HG02852 (cell line): ENCODE data around the gene NBPF3.
"Not testable (repeated sequence)": the region's sequence is repeated elsewhere in the genome, so short reads cannot be mapped to it uniquely, and the experiment has no call there.

Experiments
- ATAC-seq: cut with Tn5 transposase; IDR thresholded peaks from one replicate; pipeline ENCODE4 v1.9.1; 2021; ENCODE audit warnings: mild to moderate bottlenecking, moderate library complexity; ENCODE audit not compliant: unreplicated experiment

The NBPF3 gene, protein sequence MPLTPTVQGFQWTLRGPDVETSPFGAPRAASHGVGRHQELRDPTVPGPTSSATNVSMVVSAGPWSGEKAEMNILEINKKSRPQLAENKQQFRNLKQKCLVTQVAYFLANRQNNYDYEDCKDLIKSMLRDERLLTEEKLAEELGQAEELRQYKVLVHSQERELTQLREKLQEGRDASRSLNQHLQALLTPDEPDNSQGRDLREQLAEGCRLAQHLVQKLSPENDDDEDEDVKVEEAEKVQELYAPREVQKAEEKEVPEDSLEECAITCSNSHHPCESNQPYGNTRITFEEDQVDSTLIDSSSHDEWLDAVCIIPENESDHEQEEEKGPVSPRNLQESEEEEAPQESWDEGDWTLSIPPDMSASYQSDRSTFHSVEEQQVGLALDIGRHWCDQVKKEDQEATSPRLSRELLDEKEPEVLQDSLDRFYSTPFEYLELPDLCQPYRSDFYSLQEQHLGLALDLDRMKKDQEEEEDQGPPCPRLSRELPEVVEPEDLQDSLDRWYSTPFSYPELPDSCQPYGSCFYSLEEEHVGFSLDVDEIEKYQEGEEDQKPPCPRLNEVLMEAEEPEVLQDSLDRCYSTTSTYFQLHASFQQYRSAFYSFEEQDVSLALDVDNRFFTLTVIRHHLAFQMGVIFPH

GRCh38 chr1:21439721-21440629 lies at the start of gene NBPF3:
Gene NBPF3, plus strand, starts transcription at chr1:21440137. Its CDS starts 4,950 bp downstream, at chr1:21445087.
- ATAC-seq: no peak

- no peak for ATAC-seq
Observed at GRCh38 chr1:21391497-21391896, 48.4 kb upstream of the NBPF3 start.

DNA sequence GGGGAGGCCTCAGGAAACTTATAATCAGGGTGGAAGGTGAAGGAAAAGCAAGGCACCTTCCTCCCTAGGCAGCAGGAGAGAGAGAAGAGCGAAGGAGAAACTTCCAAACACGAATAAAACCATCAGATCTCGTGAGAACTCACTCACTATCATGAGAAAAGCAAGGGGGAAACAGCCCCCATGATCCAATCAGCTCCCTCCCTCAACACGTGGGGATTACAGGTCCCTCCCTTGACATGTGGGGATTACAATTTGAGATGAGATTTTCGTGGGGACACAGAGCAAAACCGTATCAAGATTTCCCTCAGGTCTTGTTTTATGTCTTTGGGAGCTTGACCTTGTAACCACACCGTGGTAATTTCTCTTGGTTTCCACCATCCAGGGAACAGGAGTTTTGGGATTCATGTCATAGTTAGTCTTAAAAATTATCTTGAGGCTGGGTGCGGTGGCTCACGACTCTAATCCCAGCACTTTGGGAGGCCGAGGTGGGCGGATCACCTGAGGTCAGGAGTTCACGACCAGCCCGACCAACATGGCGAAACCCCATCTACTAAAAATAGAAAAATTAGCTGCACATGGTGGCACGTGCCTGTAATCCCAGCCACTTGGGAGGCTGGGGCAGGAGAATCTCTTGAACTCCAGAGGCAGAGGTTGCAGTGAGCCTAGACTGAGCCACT lies 47.2 kb upstream of the NBPF3 start:
- ATAC-seq: no peak

GRCh38 chr1:21396516-21396915 lies 43.4 kb upstream of the NBPF3 start:
- no peak for ATAC-seq

GRCh38 chr1:21397813-21398188 lies 42.1 kb upstream of the NBPF3 start:
- no peak for ATAC-seq

DNA sequence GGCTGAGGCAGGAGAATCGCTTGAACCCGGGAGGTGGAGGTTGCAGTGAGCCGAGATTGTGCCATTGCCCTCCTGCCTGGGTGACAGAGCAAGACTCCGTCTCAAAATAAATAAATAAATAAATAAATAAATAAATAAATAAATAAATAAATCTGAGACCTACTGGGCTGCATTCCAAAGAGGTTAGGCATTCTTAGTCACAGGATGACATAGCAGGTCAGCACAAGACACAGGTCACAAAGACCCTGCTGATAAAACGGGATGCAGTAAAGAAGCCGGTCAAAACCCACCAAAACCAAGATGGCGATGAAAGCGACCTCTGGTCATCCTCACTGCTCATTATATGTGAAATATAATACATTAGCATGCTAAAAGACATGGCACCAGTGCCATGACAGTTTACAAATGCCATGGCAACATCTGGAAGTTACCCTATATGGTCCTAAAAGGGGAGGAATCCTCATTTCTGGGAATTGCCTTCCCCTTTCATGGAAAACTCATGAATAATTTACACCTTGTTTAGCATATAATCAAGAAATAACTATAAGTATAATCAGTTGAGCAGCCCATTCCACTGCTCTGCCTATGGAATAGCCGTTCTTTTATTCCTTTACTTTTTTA lies 38.1 kb upstream of the NBPF3 start:
- ATAC-seq: not testable (repeated sequence)

GRCh38 chr1:21406659-21407058 lies 33.3 kb upstream of the NBPF3 start:
- no peak for ATAC-seq

DNA sequence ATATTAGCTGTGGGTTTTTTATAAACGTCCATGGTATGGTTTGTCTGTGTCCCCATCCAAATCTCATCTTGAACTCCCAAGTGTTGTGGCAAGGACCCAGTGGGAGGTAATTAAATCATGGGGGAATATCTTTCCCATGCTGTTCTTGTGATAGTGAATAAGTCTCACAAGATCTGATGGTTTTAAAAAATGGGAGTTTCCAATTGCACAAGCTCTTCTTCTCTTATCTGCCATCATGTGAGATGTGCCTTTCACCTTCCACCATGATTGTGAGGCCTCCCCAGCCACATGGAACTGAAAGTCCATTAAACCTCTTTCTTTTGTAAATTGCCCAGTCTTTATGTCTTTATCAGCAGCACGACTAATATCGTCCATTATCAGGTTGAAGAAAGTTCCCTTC lies 30.0 kb upstream of the NBPF3 start:
- ATAC-seq: not testable (repeated sequence)

- no peak for ATAC-seq
Observed at GRCh38 chr1:21414015-21414414, 25.9 kb upstream of the NBPF3 start.

- not testable (repeated sequence) for ATAC-seq
Observed at GRCh38 chr1:21420378-21420777, 19.6 kb upstream of the NBPF3 start.

GRCh38 chr1:21421307-21421706 lies 18.6 kb upstream of the NBPF3 start:
- ATAC-seq: not testable (repeated sequence)

GRCh38 chr1:21427798-21428480 lies 12.0 kb upstream of the NBPF3 start:
- ATAC-seq: not testable (repeated sequence)

GRCh38 chr1:21428481-21429073 lies 11.4 kb upstream of the NBPF3 start:
- ATAC-seq: not testable (repeated sequence)

DNA sequence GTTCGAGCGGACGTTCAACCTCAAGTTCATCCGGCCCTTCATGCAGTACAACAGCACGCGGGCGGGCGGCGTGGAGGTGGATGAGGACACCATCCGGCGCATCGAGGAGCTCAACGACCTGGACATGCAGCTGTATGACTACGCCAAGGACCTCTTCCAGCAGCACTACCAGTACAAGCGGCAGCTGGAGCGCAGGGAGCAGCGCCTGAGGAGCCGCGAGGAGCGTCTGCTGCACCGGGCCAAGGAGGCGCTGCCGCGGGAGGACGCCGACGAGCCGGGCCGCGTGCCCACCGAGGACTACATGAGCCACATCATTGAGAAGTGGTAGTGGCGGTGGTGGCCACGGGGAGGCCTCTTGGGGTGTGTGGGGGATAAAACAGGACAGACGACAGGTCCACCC lies 10.7 kb upstream of the NBPF3 start:
- ATAC-seq: not testable (repeated sequence)

- ATAC-seq: not testable (repeated sequence)
Observed at GRCh38 chr1:21430875-21431274, 9.1 kb upstream of the NBPF3 start.

- no peak for ATAC-seq
Observed at GRCh38 chr1:21434394-21434793, 5.5 kb upstream of the NBPF3 start.

GRCh38 chr1:21435646-21436487 lies 4.1 kb upstream of the NBPF3 start:
- ATAC-seq: no peak
